ENCODE data around the gene SLC25A19. TPM values are rescaled to one million over a fixed set of nuclear protein-coding genes. Genes with fewer than 3 reads are reported as not detected.
A peak's percentile ranks its signal among the peaks of the same experiment; 100 is the strongest.

SLC25A19 gene
- total and polyA plus RNA-seq, 10 of the 15 experiments (the other 5 are each of a cell fraction or from before 2014, with no cell fraction given): 32.9 to 91.6 (median 53.7) TPM

DNA sequence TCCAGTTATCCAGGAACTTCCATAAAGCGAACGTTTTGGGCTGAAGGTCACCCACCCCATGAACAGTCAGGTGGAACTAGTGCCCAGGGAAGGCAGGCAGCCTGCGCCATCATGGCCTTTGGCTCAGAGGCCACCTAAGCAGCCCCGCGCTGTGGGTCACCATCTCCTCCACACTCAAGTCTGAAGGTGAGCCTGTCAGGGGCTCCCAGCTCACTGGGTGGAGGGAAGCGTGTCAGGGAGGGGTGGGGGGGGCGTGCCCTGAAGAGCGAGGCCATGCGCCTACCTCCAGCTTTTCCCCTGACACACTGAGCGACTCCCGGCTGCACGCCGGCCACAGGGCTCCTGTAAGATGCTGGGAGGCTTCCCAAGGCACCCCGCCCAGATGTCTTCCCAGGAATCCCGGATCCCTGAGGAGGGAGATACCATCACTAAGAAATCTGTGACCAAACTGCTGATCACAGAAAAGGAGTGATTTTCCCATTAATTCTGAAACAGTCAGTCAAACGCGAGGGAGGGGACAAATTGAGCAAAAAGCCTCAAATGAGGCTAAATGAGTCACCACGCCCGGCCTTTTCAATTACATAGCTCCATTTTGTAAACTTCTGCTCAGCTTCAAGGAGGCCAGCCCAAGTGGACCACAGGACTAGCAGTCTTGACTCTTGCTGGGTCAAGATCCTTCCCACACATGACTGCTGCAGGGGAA lies 26.5 kb upstream of the SLC25A19 start (continued):
- no peak for TF ChIP-seq CUX1 (IDR thresholded peaks at IDR 0.05; ENCODE audit: insufficient replicate concordance, low read depth, low read length)
- peak; percentile 51; the same call in 1 of the 2 replicates for TF ChIP-seq ATF7 (IDR thresholded peaks at IDR 0.05; ENCODE audit: low read depth)
- TF ChIP-seq RAD51 (IDR thresholded peaks at IDR 0.05): no peak
- no peak for TF ChIP-seq MEF2B (IDR thresholded peaks at IDR 0.05; ENCODE audit: partially characterized antibody, poor library complexity, severe bottlenecking)
- peak; percentile 76 for TF ChIP-seq YY1 (IDR thresholded peaks at IDR 0.05; ENCODE audit: low read depth, low read length)
- no peak for TF ChIP-seq ZNF274 (IDR thresholded peaks at IDR 0.05; ENCODE audit: insufficient read depth, insufficient read length)
- no peak for TF ChIP-seq HDAC6 (IDR thresholded peaks at IDR 0.05; ENCODE audit: unreplicated experiment)
- no peak for TF ChIP-seq EZH2 (IDR thresholded peaks at IDR 0.05; ENCODE audit: borderline replicate concordance, control insufficient read depth, low read depth, low read length)
- no peak for TF ChIP-seq EP300 (IDR thresholded peaks at IDR 0.05; ENCODE audit: borderline replicate concordance in 1 of 2, control insufficient read depth in 1 of 2, low read depth in 2 of 2, low read length in 2 of 2)
- no peak; the same call in 1 of the 2 replicates for TF ChIP-seq BACH1 (IDR thresholded peaks at IDR 0.05; ENCODE audit: borderline replicate concordance)
- no peak for TF ChIP-seq ASH2L (IDR thresholded peaks at IDR 0.05; ENCODE audit: borderline replicate concordance, low read depth)
- no peak for TF ChIP-seq KLF5 (IDR thresholded peaks at IDR 0.05; ENCODE audit: partially characterized antibody)
- TF ChIP-seq, protein P1, sequence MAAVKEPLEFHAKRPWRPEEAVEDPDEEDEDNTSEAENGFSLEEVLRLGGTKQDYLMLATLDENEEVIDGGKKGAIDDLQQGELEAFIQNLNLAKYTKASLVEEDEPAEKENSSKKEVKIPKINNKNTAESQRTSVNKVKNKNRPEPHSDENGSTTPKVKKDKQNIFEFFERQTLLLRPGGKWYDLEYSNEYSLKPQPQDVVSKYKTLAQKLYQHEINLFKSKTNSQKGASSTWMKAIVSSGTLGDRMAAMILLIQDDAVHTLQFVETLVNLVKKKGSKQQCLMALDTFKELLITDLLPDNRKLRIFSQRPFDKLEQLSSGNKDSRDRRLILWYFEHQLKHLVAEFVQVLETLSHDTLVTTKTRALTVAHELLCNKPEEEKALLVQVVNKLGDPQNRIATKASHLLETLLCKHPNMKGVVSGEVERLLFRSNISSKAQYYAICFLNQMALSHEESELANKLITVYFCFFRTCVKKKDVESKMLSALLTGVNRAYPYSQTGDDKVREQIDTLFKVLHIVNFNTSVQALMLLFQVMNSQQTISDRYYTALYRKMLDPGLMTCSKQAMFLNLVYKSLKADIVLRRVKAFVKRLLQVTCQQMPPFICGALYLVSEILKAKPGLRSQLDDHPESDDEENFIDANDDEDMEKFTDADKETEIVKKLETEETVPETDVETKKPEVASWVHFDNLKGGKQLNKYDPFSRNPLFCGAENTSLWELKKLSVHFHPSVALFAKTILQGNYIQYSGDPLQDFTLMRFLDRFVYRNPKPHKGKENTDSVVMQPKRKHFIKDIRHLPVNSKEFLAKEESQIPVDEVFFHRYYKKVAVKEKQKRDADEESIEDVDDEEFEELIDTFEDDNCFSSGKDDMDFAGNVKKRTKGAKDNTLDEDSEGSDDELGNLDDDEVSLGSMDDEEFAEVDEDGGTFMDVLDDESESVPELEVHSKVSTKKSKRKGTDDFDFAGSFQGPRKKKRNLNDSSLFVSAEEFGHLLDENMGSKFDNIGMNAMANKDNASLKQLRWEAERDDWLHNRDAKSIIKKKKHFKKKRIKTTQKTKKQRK (IDR thresholded peaks at IDR 0.05; ENCODE audit: low read depth, low read length): no peak
- no peak for TF ChIP-seq HDAC2 (IDR thresholded peaks at IDR 0.05)
- TF ChIP-seq, protein P2, sequence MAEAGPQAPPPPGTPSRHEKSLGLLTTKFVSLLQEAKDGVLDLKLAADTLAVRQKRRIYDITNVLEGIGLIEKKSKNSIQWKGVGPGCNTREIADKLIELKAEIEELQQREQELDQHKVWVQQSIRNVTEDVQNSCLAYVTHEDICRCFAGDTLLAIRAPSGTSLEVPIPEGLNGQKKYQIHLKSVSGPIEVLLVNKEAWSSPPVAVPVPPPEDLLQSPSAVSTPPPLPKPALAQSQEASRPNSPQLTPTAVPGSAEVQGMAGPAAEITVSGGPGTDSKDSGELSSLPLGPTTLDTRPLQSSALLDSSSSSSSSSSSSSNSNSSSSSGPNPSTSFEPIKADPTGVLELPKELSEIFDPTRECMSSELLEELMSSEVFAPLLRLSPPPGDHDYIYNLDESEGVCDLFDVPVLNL (IDR thresholded peaks at IDR 0.05; ENCODE audit: low read depth, low read length): no peak
- no peak for TF ChIP-seq SIX5 (IDR thresholded peaks at IDR 0.05; ENCODE audit: low read depth, low read length, severe bottlenecking)
- no peak for TF ChIP-seq NFXL1 (IDR thresholded peaks at IDR 0.05; ENCODE audit: borderline replicate concordance)
- TF ChIP-seq PAX5 (IDR thresholded peaks at IDR 0.05; ENCODE audit: borderline replicate concordance, low read depth, low read length): no peak
- no peak for TF ChIP-seq STAT3 (IDR thresholded peaks at IDR 0.05; ENCODE audit: low read depth, low read length)
- no peak for TF ChIP-seq BMI1 (IDR thresholded peaks at IDR 0.05; ENCODE audit: borderline replicate concordance)
- TF ChIP-seq SRF (IDR thresholded peaks at IDR 0.05; ENCODE audit: low read depth in 2 of 2, low read length in 2 of 2): no peak

Measured in GM12878 (cell line).